Activated naive CD8-positive, alpha-beta T cell treated with anti-CD3 and anti-CD28 coated beads, Interleukin-2, amount 10 ng/mL, durations not matched to agents 7 days and 5 days (primary cell): ENCODE measurements around the gene RND2. TPM values are rescaled to one million over a fixed set of nuclear protein-coding genes. Genes with fewer than 3 reads are reported as not detected.
A peak's percentile ranks its signal among the peaks of the same experiment; 100 is the strongest.

Experiments
- ATAC-seq: fragments of 150-1000 bp; cut with Tn5 transposase; one replicate; pipeline ENCODE4 v1.10.0; 2021; ENCODE audit warnings: low read depth, moderate library complexity
- POLR2A ChIA-PET: fragments of 350-600 bp; sonication (Branson Sonifier 250); formaldehyde crosslinking; loops from one replicate; lab custom pipeline; 2021; ENCODE audit warnings: antibody characterized with exemption; lab: Charles Lee
- DNase-seq: peaks from one replicate; pipeline ENCODE4 v3.0.0; 2021
- H3K27ac Mint-ChIP-seq: one replicate; pipeline ENCODE4 v1.8.0; 2022; ENCODE audit warnings: mild to moderate bottlenecking, mixed read lengths
- H3K27me3 Mint-ChIP-seq: one replicate; pipeline ENCODE4 v1.8.0; 2022; ENCODE audit warnings: mild to moderate bottlenecking, moderate library complexity, mixed read lengths
- H3K36me3 Mint-ChIP-seq: one replicate; pipeline ENCODE4 v1.8.0; 2021; ENCODE audit warnings: mild to moderate bottlenecking, mixed read lengths
- H3K4me1 Mint-ChIP-seq: one replicate; pipeline ENCODE4 v1.8.0; 2021; ENCODE audit warnings: mixed read lengths
- H3K4me3 Mint-ChIP-seq: one replicate; pipeline ENCODE4 v1.8.0; 2022; ENCODE audit warnings: mild to moderate bottlenecking, moderate library complexity, mixed read lengths
- H3K9me3 Mint-ChIP-seq: one replicate; pipeline ENCODE4 v1.8.0; 2021; ENCODE audit warnings: mixed read lengths
- total RNA-seq, 2 experiments: library from RNA; stranded (reverse); gene quantifications; one replicate each; pipeline ENCODE4 v1.2.3, GENCODE V29; 2021

RND2 gene
- total RNA-seq, 2 experiments from 2014 or later, result 0.14 TPM; not detected in 1

GRCh38 chr17:43013296-43013695 is 11.7 kb upstream of the RND2 start:
- H3K27me3 Mint-ChIP-seq, result no peaks in the 10 kb centered on the region
- peaks cover 30% of the 10 kb centered on the region for H3K4me1 Mint-ChIP-seq
- ATAC-seq (no peak), DNase-seq (no peak)
- POLR2A ChIA-PET, result interaction anchor here (0.6 kb wide), 1 partner anchor 183 kb away, joined by 6 read pairs; no protein-coding TSS in a partner anchor
- H3K27ac Mint-ChIP-seq, result peak overlapping the region; percentile 48
- H3K4me3 Mint-ChIP-seq, result no peak overlapping the region
- peaks cover 9% of the 10 kb centered on the region for H3K36me3 Mint-ChIP-seq
- H3K9me3 Mint-ChIP-seq, result no peaks in the 10 kb centered on the region

DNA sequence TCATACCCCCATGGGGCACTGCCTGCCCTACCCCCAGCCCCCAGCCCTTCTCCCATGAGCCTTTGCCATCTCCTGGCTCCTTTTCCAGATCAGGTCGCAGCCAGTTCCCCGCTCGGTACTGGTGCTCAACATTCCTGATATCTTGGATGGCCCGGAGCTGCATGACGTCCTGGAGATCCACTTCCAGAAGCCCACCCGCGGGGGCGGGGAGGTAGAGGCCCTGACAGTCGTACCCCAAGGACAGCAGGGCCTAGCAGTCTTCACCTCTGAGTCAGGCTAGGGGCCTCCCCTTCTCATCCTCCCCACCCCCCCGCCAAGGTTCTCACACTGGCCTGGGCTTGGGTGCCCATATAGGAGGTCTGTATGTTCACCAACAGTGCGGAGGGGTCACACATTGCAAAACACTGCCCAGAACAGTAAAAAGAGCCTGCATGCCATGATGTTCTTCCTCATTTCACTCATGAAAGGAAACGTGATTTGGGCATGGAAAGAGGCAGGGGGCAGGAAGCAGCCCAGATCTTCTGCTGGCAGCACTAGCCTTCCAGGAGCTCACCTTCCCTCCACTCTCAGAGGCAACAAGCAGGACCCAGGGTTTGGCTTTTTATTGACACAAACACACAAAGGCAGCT is 10.9 kb upstream of the RND2 start:
- Mint-ChIP-seq H3K36me3 (peaks cover 9% of the 10 kb centered on the region), H3K27me3 (no peaks in the 10 kb centered on the region), H3K4me1 (peaks cover 30% of the 10 kb centered on the region), H3K4me3 (no peak overlapping the region), H3K27ac (no peak overlapping the region), H3K9me3 (no peaks in the 10 kb centered on the region)
- no peak for DNase-seq
- ATAC-seq, result no peak
- POLR2A ChIA-PET, result interaction anchor here (1.3 kb wide), 1 partner anchor 10 kb away, joined by 3 read pairs; no protein-coding TSS in a partner anchor

GRCh38 chr17:43014649-43015542 is 10.1 kb upstream of the RND2 start:
- H3K4me3 Mint-ChIP-seq, result no peak overlapping the region
- no peak for ATAC-seq
- no peaks in the 10 kb centered on the region for H3K27me3 Mint-ChIP-seq
- H3K36me3 Mint-ChIP-seq, result peaks cover 9% of the 10 kb centered on the region
- H3K4me1 Mint-ChIP-seq, result peaks cover 34% of the 10 kb centered on the region
- DNase-seq, result no peak
- H3K9me3 Mint-ChIP-seq, result no peaks in the 10 kb centered on the region
- POLR2A ChIA-PET, result interaction anchor here (0.7 to 1.3 kb wide), 2 partner anchors 8 to 10 kb away, joined by 3 to 4 read pairs; no protein-coding TSS in a partner anchor
- H3K27ac Mint-ChIP-seq, result no peak overlapping the region

DNA sequence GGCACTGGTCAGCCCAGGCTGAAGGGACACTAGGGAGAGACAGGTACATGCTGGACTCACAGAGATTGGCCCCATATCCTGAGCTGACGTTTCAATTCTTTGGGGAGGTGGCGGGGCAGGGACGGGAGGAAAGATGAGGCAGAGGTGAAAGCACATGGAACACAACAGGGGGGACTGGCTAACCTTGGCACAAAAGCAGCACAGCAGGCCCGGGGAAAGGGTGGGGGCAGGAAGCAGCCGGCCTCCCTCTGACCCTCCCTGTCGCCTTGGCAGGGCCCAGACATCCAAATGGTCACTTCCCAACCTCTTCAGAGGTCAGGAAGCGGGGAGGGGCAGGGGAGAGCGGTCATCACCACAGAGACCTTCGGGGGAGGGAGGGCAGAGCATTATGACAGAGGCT is 9.5 kb upstream of the RND2 start:
- Mint-ChIP-seq H3K27me3 (no peaks in the 10 kb centered on the region), H3K4me3 (no peak overlapping the region), H3K4me1 (peaks cover 30% of the 10 kb centered on the region), H3K36me3 (peaks cover 9% of the 10 kb centered on the region), H3K27ac (no peak overlapping the region), H3K9me3 (no peaks in the 10 kb centered on the region)
- ATAC-seq (no peak), DNase-seq (no peak)
- POLR2A ChIA-PET, result interaction anchor here (0.7 to 0.9 kb wide), 2 partner anchors 8 to 300 kb away, joined by 3 to 4 read pairs; no protein-coding TSS in a partner anchor

- POLR2A ChIA-PET, result interaction anchor here (0.5 to 0.9 kb wide), 2 partner anchors 94 to 299 kb away, joined by 3 to 4 read pairs; no protein-coding TSS in a partner anchor
- no peaks in the 10 kb centered on the region for H3K27me3 Mint-ChIP-seq
- no peak overlapping the region for H3K4me3 Mint-ChIP-seq
- peaks cover 9% of the 10 kb centered on the region for H3K36me3 Mint-ChIP-seq
- H3K4me1 Mint-ChIP-seq, result peaks cover 32% of the 10 kb centered on the region
- H3K9me3 Mint-ChIP-seq, result no peaks in the 10 kb centered on the region
- ATAC-seq (no peak), DNase-seq (no peak)
- no peak overlapping the region for H3K27ac Mint-ChIP-seq
These were observed 8.8 kb upstream of the RND2 start for GRCh38 chr17:43016216-43016615.

DNA sequence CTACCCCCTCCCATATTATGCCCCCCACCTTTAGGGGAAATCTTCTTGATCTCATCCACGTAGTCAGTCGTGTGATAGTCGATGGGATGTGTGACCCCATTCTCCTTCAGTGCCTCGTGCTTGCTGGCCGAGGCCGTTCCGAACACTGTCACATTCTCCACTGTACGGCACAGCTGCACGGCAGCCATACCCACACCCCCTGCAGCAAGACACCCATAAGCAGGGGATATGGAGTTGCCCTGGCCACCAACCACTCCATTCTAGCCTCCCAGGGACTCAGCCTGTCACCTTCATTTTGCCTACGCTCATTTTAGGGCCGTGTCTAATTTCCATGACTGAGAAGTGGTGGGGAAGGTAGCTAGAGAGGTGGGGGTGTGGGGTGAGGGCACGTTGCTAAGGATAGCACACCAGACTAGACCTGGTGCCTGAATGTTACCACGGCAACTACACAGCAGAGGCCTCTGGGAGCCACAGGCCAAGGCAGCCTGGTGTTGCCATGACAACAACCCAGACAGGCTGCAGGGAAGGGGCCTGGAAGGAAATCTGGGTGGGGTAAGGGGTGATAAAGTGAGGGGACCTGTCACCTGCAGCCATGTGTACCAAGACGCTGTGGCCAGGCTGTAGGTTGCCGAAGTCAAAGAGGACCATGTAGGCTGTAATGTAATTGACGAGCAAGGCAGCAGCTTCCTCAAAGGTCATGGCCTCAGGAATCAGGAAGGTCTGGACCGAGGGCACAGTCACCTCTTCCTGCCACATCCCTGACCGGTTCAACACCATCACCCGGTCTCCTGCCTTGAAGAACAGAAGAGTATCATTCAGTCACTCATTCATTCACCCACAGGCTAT is 6.8 kb upstream of the RND2 start:
- ATAC-seq (peak; percentile 43), DNase-seq (no peak)
- Mint-ChIP-seq H3K4me3 (no peak overlapping the region), H3K4me1 (peaks cover 30% of the 10 kb centered on the region), H3K27me3 (no peaks in the 10 kb centered on the region), H3K9me3 (no peaks in the 10 kb centered on the region), H3K36me3 (peaks cover 7% of the 10 kb centered on the region), H3K27ac (no peak overlapping the region)
- POLR2A ChIA-PET, result interaction anchor here (0.7 to 1.7 kb wide), 3 partner anchors 11 to 20 kb away, joined by 3 to 7 read pairs (median 4); partner anchors contain the start of genes IFI35 and RPL27

DNA sequence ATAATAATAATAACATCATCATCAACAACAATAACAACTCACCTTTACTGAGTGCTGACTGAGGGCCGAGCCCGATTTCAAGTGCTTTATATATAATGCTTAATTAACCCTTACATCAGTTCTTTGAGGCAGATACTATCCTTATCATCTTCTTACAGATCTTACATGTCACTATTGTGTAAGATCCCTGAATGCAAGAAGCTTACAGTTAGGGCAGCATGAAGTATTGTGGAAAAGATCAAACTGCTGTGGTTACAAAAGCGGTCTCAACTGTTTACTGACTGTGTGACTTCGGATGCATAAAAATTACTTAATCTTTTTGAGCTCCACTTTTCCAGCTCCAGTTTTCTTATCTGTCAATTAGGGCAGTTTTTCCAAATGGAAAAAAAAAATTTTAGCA is 6.1 kb upstream of the RND2 start:
- peaks cover 28% of the 10 kb centered on the region for H3K4me1 Mint-ChIP-seq
- no peaks in the 10 kb centered on the region for H3K9me3 Mint-ChIP-seq
- DNase-seq, result no peak
- H3K36me3 Mint-ChIP-seq, result peaks cover 4% of the 10 kb centered on the region
- H3K27ac Mint-ChIP-seq, result no peak overlapping the region
- H3K4me3 Mint-ChIP-seq, result no peak overlapping the region
- POLR2A ChIA-PET, result interaction anchor here (0.6 to 1.3 kb wide), 2 partner anchors 12 to 21 kb away, joined by 3 to 4 read pairs; partner anchors contain the start of genes IFI35 and RPL27
- no peak for ATAC-seq
- no peaks in the 10 kb centered on the region for H3K27me3 Mint-ChIP-seq

GRCh38 chr17:43019418-43019817 is 5.6 kb upstream of the RND2 start:
- no peak overlapping the region for H3K27ac Mint-ChIP-seq
- peaks cover 30% of the 10 kb centered on the region for H3K4me1 Mint-ChIP-seq
- peaks cover 5% of the 10 kb centered on the region for H3K36me3 Mint-ChIP-seq
- no peak for ATAC-seq
- no peak overlapping the region for H3K4me3 Mint-ChIP-seq
- no peak for DNase-seq
- H3K9me3 Mint-ChIP-seq, result no peaks in the 10 kb centered on the region
- POLR2A ChIA-PET, result interaction anchor here (0.6 to 1.3 kb wide), 2 partner anchors 13 to 21 kb away, joined by 3 to 4 read pairs; partner anchors contain the start of genes IFI35 and RPL27
- peaks cover 2% of the 10 kb centered on the region for H3K27me3 Mint-ChIP-seq

DNA sequence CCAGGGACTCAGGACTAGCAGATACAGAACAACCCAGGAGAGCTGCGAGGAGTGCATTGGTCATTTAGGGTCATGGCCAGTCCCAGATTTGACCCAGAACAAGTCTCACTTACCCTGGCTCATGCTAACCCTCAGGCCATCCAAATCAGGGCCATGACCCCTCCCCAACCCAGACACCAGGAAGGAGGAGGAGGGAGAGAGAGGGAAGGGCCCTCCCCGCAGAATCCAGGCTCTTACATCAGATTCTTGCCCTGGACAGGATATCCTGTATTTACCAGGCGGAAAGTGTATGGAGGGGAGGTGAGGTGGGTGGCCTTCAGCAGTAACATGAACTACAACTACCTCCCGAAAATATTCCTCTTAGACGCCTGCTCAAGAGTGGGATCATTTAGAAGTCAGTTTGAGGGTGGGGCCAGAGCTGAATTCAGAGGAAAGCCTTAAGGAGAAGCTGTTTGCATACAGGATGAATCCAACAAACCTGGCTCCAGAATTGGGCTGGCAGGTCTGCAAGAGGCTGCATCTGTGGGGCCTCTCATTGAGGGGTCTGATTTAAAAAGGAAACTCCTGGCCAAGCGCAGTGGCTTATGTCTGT is 4.9 kb upstream of the RND2 start:
- Mint-ChIP-seq H3K27me3 (peaks cover 7% of the 10 kb centered on the region), H3K27ac (no peak overlapping the region), H3K36me3 (peaks cover 5% of the 10 kb centered on the region), H3K4me3 (peak overlapping the region; percentile 13), H3K9me3 (no peaks in the 10 kb centered on the region), H3K4me1 (peaks cover 33% of the 10 kb centered on the region)
- ATAC-seq (no peak), DNase-seq (no peak)
- POLR2A ChIA-PET, result interaction anchor here (1.3 kb wide), 1 partner anchor 13 kb away, joined by 3 read pairs; the partner anchor contains the start of gene IFI35

DNA sequence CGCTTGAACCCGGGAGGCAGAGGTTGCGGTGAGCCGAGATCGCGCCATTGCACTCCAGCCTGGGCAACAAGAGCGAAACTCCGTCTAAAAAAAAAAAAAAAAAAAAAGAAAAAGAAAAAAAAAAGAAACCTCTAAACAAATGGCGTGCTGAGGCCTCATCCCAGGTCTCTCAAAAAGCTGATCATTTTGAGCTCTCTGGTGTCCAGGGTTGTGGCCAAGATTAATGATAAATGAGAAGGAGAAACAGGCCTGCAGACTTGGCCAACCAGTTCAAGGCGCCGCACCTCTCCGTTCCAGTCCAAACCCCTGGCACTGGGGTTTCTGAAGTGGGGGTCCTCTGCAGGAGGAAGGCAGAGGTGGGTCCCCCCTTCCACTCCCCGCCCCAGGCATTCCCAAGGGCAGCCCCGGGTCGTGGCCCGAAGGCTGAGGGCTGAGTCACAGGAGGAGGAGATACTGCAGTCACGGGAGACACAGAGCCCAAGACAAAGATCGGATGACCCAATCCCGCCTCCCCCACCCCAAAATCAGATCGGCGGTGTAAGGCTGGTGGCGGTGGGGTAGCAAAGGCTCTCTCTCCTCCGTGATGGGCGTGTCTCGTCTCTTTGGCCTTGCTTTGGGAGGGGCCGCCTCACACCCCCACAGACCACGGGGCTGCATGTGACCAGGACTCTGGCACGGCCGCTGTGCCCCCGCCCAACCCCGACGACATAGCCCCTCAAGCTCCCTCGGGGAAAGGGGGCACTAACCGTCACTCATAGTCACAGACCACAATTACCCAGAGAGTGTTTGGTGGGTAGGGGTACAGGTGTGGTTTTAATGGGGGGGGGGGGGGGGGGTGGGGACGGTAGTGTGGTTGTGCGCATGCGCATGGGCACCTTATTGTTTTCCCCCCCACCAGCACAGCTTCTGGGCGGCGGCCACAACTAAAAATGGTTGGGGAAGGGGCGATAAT is 4.0 kb upstream of the RND2 start:
- ATAC-seq (no peak), DNase-seq (no peak)
- peak overlapping the region; percentile 25 for H3K27ac Mint-ChIP-seq
- peaks cover 28% of the 10 kb centered on the region for H3K4me1 Mint-ChIP-seq
- H3K27me3 Mint-ChIP-seq, result peaks cover 14% of the 10 kb centered on the region
- peak overlapping the region; percentile 84 for H3K4me3 Mint-ChIP-seq
- H3K9me3 Mint-ChIP-seq, result no peaks in the 10 kb centered on the region
- POLR2A ChIA-PET, result interaction anchor here (1.4 to 2.0 kb wide), 3 partner anchors 15 to 148 kb away, joined by 5 to 13 read pairs (median 5); partner anchors contain the start of genes IFI35 and RPL27
- peaks cover 2% of the 10 kb centered on the region for H3K36me3 Mint-ChIP-seq

DNA sequence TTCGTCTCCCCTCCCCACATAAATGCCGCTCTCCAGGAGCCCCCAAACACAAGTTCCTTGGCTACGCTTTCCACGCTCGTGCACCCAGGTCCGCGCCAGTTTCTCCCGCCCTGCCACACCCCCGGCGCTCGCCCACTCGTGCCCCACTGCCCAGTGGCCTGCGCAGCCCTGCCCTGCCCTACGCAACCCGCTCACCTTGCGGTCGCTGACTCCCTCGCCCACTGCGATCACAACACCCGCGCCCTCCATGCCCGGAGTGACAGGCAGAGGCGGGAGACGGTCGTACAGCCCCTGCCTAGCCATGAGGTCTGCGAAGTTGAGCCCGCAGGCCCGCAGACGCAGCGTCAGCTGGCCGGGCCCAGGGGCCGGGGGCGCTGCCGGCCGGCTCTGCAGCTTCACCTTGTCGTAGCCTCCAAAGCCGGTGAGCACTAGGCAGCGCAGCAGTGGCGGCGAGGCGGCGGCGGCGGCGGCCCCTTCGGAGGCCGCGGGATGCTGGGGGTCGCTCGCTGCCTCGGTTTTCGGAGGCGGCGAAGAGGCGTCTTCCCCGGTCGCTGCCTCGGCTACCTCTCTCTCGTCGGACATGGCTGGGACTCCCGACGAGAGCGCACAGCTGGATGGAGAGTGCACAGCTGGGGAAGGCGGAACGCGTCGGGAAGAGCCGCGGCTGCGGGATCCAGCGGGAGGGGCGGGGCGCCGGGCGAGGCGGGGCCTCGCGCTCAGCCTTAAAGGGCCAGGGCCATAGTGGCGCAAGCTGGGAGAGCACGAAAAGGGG is 3.1 kb upstream of the RND2 start, which contains the start of gene VAT1:
TSS of gene VAT1 (minus strand) at position 645 of the 772 bp plus-strand sequence. CDS start at position 582, 63 bp downstream.
- POLR2A ChIA-PET, result interaction anchor here (1.1 to 2.0 kb wide), 4 partner anchors 16 to 294 kb away, joined by 4 to 13 read pairs (median 5); partner anchors contain the start of genes IFI35 and RPL27
- Mint-ChIP-seq H3K36me3 (peaks cover 2% of the 10 kb centered on the region), H3K27ac (peak within 1 kb of the TSS; percentile 25), H3K4me3 (peak within 1 kb of the TSS; percentile 84), H3K27me3 (peaks cover 19% of the 10 kb centered on the region), H3K9me3 (no peaks in the 10 kb centered on the region), H3K4me1 (peaks cover 28% of the 10 kb centered on the region)
- DNase-seq (peak; percentile 76), ATAC-seq (peak; percentile 43)
